Uterus (tissue), 2 donors: ENCODE data around the gene RUFY3.

Experiments
- CTCF ChIP-seq, 4 experiments: fragments of 200-600 bp in 2 of 4; fragments of 450-650 bp in 2 of 4; sonication (generic) in 2 of 4; IDR thresholded peaks; one replicate each; pipeline ENCODE4 v1.5.1; 2016 to 2019; ENCODE audit warnings: antibody characterized with exemption in 4 of 4, mild to moderate bottlenecking in 2 of 4, moderate library complexity in 1 of 4
- POLR2A ChIP-seq, 2 donors: fragments of 450-650 bp; IDR thresholded peaks; one replicate each; pipeline ENCODE4 v1.6.1; 2016; ENCODE audit warnings: antibody characterized with exemption in 2 of 2, mild to moderate bottlenecking in 1 of 2, moderate library complexity in 1 of 2

- TF ChIP-seq CTCF (IDR thresholded peaks at IDR 0.05), result peak in 2 of 4 experiments; percentile 4 to 6
- peak in 1 of 2 donors; percentile 45 for TF ChIP-seq POLR2A (IDR thresholded peaks at IDR 0.05)
Measured at GRCh38 chr4:70705183-70706043, 16.4 kb upstream of the RUFY3 start.
